Measurements from ENCODE around the gene ERICH2.

Gene ERICH2

DNA sequence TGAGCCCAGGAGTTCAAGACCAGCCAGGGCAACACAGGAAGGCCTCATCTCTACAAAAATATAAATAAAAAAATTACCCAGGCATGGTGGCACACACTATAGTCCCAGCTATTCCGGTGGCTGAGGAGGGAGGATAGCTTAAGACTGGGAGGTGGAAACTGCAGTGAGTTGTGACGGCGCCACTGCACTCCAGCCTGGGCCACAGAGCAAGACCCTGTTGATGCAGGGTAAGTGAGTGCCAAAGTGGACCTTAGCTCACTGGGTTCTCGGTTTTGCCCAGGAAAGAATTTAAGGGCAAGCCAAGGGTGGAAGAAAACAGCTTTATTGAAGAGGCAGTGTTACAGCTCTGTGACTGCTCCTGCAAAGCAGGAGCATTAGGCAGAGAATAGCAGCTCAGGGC lies 6.9 kb upstream of the ERICH2 start:
- DNase-seq (ENCODE audit: low spot score), result no peak

GRCh38 chr2:170764880-170765261 lies 5.3 kb upstream of the ERICH2 start:
- no peak for DNase-seq (ENCODE audit: low spot score)

DNA sequence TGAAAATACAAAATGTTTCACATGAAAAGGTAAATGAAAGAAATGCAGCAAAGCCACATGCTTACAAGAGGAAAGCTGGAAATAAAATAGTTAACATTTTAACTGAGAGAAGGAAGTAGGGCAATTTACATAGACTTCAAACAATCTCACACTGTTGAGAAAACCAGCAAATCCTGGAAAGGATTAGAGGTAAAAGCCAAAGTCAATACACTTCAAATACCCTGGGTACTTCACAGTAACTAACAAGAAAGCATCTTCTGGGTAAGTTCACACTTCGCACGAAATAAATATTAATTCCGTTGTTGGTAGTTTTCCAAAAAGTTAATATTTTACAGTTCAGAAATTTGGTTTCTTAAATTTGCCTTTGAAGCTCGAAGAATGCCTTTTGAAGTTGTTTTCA lies 3.5 kb upstream of the ERICH2 start:
- DNase-seq (ENCODE audit: low spot score), result no peak

- peak; percentile 87 for DNase-seq (ENCODE audit: low spot score)
These were observed 635 bp downstream of the ERICH2 start for GRCh38 chr2:170770606-170771420.

GRCh38 chr2:170771421-170771937 lies 1.3 kb downstream of the ERICH2 start:
- DNase-seq (ENCODE audit: low spot score), result peak; percentile 17

- no peak for DNase-seq (ENCODE audit: low spot score)
These were observed 2.1 kb downstream of the ERICH2 start for GRCh38 chr2:170772295-170772694.

DNA sequence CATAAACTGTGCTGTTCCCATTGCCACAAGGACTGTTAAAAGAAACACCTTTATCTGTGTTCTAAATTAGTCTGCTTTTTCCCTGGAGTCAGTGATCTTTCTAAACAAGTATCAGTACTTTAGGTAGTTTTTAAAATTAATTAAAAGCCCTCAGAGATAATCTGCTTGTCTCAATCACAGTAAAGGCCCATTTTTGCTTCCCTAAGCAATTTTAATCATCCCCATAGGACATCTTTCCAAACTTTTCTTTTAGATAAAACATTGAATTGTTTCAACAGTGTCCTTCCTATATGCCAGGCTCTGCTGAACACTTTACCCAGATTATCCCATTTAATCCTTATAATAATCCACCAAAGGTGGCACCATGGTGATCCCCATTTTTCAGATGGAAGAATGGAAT lies 3.9 kb downstream of the ERICH2 start:
- DNase-seq (ENCODE audit: low spot score), result no peak

DNA sequence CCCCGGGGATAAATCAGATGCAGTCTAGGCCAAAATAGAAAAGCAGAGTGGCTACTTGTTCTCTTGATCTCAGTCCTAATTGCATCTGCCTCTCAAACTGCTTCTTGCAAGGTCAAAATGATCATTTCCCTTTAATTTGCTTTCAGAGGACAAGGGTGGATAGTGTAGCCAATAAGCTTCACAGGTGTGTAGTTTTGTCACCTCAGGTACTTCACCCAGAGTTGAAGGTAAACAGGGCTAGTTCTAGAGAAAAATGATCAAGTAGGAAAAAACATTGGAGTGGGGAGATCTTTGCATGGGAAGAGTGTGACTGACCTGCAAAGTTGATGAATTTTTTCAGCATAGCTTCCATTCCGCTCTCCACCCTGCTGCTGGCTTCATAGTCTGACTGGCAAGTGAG lies 8.7 kb downstream of the ERICH2 start:
- DNase-seq (ENCODE audit: low spot score), result no peak

DNA sequence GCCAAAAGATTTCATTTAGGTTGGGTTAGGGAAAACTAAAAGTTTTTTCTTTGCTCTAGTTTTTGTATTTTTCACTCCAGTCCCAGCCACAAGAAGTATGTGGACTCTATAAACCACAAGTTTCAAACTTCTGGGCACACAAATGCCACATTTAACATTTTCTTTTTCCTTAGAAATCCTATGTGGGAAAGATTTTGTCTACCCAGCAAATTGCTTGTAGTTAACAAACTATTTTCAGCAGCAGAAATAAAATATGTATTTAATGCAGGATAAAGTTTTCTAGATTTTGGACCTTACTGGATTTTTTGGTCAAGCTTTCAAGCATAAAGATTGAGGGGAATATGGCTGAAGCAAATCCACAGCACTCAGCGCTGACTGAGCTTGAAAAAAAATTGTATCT lies 9.1 kb downstream of the ERICH2 start:
- no peak for DNase-seq (ENCODE audit: low spot score)

DNA sequence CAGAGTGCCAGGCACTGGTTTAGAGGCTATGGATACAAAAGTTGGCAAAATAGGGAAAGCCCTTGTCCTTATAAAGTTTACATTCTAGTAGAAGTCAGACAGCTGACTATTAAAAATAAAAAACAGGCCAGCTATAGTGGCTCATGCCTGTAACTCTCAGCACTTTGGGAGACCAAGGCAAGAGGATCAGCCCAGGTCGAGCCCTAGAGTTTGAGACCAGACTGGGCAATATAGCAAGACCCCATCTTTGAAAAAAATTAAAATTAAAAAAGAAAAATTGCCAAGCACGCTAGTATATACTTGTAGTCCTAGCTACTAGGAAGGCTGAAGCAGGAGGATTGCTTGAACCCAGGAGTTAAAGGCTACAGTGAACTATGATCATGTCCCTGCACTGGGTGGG lies 12.5 kb downstream of the ERICH2 start:
- no peak for DNase-seq (ENCODE audit: low spot score)

- DNase-seq (ENCODE audit: low spot score), result no peak
These were observed 13.4 kb downstream of the ERICH2 start for GRCh38 chr2:170783549-170783948.

DNA sequence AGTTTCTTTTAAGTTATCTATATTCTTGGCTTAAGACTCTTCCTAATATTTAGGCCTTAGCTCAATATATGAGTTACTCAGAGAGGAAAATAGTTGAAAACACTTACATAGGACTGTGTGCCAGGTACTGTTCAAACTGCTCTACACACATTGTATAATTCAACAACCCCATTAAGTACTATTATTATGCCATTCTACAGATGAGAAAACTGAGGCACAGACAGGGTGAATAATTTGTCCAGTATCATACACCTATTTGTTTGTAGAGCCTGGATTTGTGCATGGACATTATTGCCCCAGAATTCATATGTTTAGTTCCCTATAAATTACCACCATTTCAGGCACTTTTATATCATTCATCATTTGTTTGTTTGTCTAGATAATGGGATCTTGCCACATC lies 28.8 kb downstream of the ERICH2 start:
- DNase-seq (ENCODE audit: low spot score), result no peak

DNA sequence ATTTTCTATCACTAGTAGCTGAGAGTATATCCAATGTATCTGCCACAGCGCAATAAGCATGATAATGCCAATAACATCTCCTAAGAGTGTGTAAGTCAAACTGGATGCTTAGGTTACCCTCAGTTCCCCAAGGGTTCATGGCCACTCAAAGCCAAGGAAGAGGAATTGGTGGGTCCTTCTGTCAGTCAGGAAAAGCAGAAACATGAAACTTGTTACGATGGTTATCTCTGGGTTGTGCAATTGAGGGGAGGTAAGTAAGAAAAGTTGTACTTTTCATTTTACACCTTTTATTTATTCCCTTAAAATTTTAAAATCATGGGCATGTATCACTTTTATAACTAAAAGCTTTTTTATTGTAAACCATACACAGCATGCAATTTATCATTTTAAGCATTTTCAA lies 36.4 kb downstream of the ERICH2 start:
- no peak for DNase-seq (ENCODE audit: low spot score)

DNA sequence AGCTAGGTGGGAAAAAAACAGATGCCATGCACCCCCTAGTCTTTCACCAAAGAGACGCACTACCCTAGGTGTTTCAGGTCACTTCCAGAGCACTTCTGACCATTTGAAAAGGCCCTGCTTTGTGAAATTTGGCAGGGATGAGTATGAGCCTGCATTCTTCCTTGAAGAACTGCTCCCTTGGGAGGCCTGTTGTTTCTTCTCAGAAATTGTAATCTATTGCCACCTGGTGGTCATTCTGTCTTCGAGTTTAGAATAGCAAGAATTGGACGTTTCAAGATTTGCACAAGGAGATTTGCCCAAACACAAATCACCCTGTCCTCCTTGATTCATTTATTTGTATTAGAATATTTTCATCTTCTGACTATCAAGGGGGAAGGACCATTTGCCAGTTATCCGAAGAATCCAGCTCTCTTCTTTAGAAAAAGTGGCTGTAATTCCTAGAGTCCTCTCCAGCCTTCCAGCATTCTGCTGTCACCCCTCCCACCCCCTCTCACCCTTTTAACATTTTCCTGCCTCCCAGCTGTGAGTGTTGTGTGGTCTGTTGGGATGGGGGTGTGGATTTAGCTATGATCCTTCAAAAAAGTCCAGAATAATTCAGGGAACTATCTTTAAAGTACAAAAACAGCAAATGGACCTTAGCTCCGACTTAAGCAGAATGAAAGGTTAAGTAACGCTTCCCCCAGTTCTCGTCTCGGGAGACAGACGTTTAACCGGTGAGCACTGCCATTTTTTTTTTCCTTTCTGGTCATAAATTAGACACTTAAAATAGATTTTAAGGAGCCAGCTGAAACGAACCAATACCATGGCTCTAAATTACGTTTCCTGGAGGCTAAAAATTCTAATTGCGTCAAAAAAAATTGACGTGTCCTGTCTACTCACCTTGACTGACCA lies 42.8 kb downstream of the ERICH2 start:
- peak; percentile 85 for DNase-seq (ENCODE audit: low spot score)

- DNase-seq (ENCODE audit: low spot score), result peak; percentile 33
These were observed 43.7 kb downstream of the ERICH2 start for GRCh38 chr2:170813611-170814532.

- no peak for DNase-seq (ENCODE audit: low spot score)
These were observed 44.5 kb downstream of the ERICH2 start for GRCh38 chr2:170814533-170815230.

DNA sequence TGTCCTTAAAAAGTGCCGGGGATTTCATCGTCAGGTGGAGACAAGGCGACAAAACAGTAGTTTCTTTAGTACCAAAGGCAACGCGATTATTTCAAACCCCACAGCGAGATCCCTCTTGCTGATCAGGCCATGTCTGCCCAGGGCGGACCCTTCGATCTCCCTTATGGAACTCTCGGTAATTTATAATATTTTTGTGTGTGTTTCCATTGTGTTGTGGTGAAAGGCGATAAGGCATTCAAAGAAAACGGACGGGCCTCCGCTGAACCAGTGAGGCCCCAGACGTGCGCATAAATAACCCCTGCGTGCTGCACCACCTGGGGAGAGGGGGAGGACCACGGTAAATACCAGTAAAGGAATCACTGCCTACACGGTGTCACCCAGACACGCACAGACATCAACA lies 45.1 kb downstream of the ERICH2 start:
- DNase-seq (ENCODE audit: low spot score), result no peak

- DNase-seq (ENCODE audit: low spot score), result peak; percentile 75
These were observed 45.7 kb downstream of the ERICH2 start for GRCh38 chr2:170815746-170816503.

- peak; percentile 86 for DNase-seq (ENCODE audit: low spot score)
These were observed 46.4 kb downstream of the ERICH2 start, which contains the start of gene GAD1 for GRCh38 chr2:170816504-170817092. GAD1 (plus strand) TSS chr2:170816887; CDS start chr2:170818592, 1,705 bp downstream.

Data from RKO (cell line).